Panc1 (cell line): ENCODE measurements around the gene CEACAM18. TPM values are rescaled to one million over a fixed set of nuclear protein-coding genes. Genes with fewer than 3 reads are reported as not detected.

ENCODE experiments used
- ATAC-seq: fragments of 200-7000 bp; cut with Tn5 transposase; 2 replicates; pipeline ENCODE4 v1.9.1; 2020; ENCODE audit warnings: mild to moderate bottlenecking, moderate library complexity
- BruUV-seq: library from RNA; stranded (reverse); fragments of 400-500 nt; replicated peaks from 2 replicates; lab custom pipeline; 2021; lab: Mats Ljungman, UMichigan
- CTCF ChIA-PET: fragments of 300-600 bp; sonication (Branson Sonifier 250); formaldehyde crosslinking; loops from one replicate; lab custom pipeline; 2022; ENCODE audit warnings: antibody characterized with exemption; lab: Charles Lee
- POLR2A ChIA-PET: fragments of 300-600 bp; sonication (Branson Sonifier 250); formaldehyde crosslinking; loops from one replicate; lab custom pipeline; 2022; ENCODE audit warnings: antibody characterized with exemption; lab: Charles Lee
- DNase-seq: peaks from one replicate; pipeline ENCODE4 v3.0.0-alpha.2; 2010; ENCODE audit warnings: low read depth, low spot score
- H3K27ac ChIP-seq: 2 replicates; pipeline ENCODE4 v1.5.1; 2011; ENCODE audit warnings: mild to moderate bottlenecking, low read length, inconsistent platforms
- H3K27me3 ChIP-seq: fragments of 200-500 bp; sonication (Bioruptor generic); 2 replicates; pipeline ENCODE4 v1.6.0; 2014; ENCODE audit warnings: low read length, inconsistent platforms; ENCODE audit not compliant: control insufficient read depth, insufficient read depth
- H3K36me3 ChIP-seq: fragments of 200-500 bp; sonication (Bioruptor generic); 2 replicates; pipeline ENCODE4 v1.5.1; 2014; ENCODE audit warnings: inconsistent platforms, mild to moderate bottlenecking, low read length, moderate library complexity; ENCODE audit not compliant: control insufficient read depth, insufficient read depth
- H3K4me1 ChIP-seq: 2 replicates; pipeline ENCODE4 v1.5.1; 2011; ENCODE audit warnings: inconsistent platforms, mild to moderate bottlenecking, low read length, moderate library complexity; ENCODE audit not compliant: control insufficient read depth, insufficient read depth
- H3K4me3 ChIP-seq, 2 experiments: 2 replicates each; pipeline ENCODE4 v1.5.1; 2011 to 2012; ENCODE audit warnings: low read depth in 2 of 2, low read length in 2 of 2, mild to moderate bottlenecking in 2 of 2, inconsistent platforms in 1 of 2, moderate library complexity in 1 of 2
- H3K9me3 ChIP-seq: fragments of 200-500 bp; sonication (Bioruptor generic); 2 replicates; pipeline ENCODE4 v1.5.1; 2014; ENCODE audit warnings: low read depth, mild to moderate bottlenecking, inconsistent platforms, low read length, moderate library complexity; ENCODE audit not compliant: control insufficient read depth, insufficient read depth
- POLR2AphosphoS5 ChIP-seq: IDR thresholded peaks from 2 replicates; pipeline ENCODE4 v1.6.1; 2012; ENCODE audit warnings: mild to moderate bottlenecking, low read depth, low read length, moderate library complexity
- REST ChIP-seq, 2 experiments: IDR thresholded peaks; 2 replicates each; pipeline ENCODE4 v1.6.1; 2011 to 2012; ENCODE audit warnings: low read depth in 2 of 2, control low read depth in 1 of 2, low read length in 1 of 2, mild to moderate bottlenecking in 1 of 2, moderate library complexity in 1 of 2; ENCODE audit not compliant: insufficient read depth in 1 of 2
- SIN3A ChIP-seq: IDR thresholded peaks from 2 replicates; pipeline ENCODE4 v1.6.1; 2012; ENCODE audit warnings: low read depth, mild to moderate bottlenecking, low read length, moderate library complexity, borderline replicate concordance; ENCODE audit not compliant: insufficient read depth
- TCF7L2 ChIP-seq: IDR thresholded peaks from 2 replicates; pipeline ENCODE4 v1.6.1; 2011; ENCODE audit warnings: mild to moderate bottlenecking, low read depth, low read length, inconsistent platforms
- in situ Hi-C: cut with HindIII; loops from 2 replicates; pipeline ENCODE4 v1.10.0; 2016; ENCODE audit warnings: low sequenced_read_pairs, low pct_unique_long_range_greater_than_20kb
- intact Hi-C: fragments of 100-400 bp; cut with micrococcal nuclease; formaldehyde crosslinking; loops from one replicate; pipeline ENCODE4 v1.10.0; 2022; ENCODE audit not compliant: unreplicated experiment
- total RNA-seq: library from RNA; stranded (reverse); gene quantifications from one replicate; pipeline ENCODE4 v1.2.1, GENCODE V29; 2021; ENCODE audit not compliant: unreplicated experiment
- TF ChIP-seq, protein P1 (sequence below): fragments of 450-650 bp; IDR thresholded peaks from 2 replicates; pipeline ENCODE4 v1.5.1; 2017; ENCODE audit warnings: mild to moderate bottlenecking

The CEACAM18 gene
- total RNA-seq, 1 experiment from 2014 or later, result not detected

- no peak overlapping the region for H3K4me3 ChIP-seq
- TF ChIP-seq REST (IDR thresholded peaks at IDR 0.05; ENCODE audit: insufficient read depth in 1 of 2, low read depth in 2 of 2, low read length in 1 of 2) (no peak), SIN3A (no peak), TCF7L2 (no peak), POLR2AphosphoS5 (no peak)
- TF ChIP-seq, protein P1, sequence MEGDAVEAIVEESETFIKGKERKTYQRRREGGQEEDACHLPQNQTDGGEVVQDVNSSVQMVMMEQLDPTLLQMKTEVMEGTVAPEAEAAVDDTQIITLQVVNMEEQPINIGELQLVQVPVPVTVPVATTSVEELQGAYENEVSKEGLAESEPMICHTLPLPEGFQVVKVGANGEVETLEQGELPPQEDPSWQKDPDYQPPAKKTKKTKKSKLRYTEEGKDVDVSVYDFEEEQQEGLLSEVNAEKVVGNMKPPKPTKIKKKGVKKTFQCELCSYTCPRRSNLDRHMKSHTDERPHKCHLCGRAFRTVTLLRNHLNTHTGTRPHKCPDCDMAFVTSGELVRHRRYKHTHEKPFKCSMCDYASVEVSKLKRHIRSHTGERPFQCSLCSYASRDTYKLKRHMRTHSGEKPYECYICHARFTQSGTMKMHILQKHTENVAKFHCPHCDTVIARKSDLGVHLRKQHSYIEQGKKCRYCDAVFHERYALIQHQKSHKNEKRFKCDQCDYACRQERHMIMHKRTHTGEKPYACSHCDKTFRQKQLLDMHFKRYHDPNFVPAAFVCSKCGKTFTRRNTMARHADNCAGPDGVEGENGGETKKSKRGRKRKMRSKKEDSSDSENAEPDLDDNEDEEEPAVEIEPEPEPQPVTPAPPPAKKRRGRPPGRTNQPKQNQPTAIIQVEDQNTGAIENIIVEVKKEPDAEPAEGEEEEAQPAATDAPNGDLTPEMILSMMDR, result no peak
- intact Hi-C loops (no loop called here), in situ Hi-C loops (no loop called here)
- ChIA-PET POLR2A (no interaction called here), CTCF (no interaction called here)
- no peak for DNase-seq
- peaks cover 5% of the 10 kb centered on the region; the same call in 1 of the 2 replicates for H3K27me3 ChIP-seq
- no TSS peak for BruUV-seq
- no peaks in the 10 kb centered on the region for H3K4me1 ChIP-seq
- no peaks in the 10 kb centered on the region for H3K36me3 ChIP-seq
- H3K27ac ChIP-seq, result no peak overlapping the region
- no peaks in the 10 kb centered on the region for H3K9me3 ChIP-seq
- no peak for ATAC-seq
Measured at GRCh38 chr19:51468545-51468920, 9.8 kb upstream of the CEACAM18 start.

DNA sequence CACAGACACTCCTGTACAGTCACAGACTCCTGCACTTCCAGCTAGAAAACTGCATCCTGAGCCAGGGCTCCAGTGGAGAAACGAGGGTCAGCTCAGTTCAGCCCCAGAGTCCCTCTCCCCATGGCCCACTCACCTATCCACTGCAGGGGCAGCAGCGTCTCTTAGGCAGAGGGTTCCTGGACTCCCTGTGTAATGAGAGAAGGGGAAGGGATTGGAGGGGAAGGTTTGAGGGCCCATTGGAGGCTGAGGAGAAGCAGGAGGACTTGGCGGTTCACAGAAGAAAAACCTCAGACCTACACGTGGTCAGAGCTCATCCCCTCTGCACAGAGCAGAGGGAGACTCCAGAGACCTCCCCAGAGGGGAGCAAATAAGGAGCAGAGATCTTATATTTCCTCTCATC, 9.2 kb upstream of the CEACAM18 start:
- DNase-seq (no peak), ATAC-seq (no peak)
- H3K4me3 ChIP-seq, result no peak overlapping the region
- ChIA-PET CTCF (no interaction called here), POLR2A (no interaction called here)
- TF ChIP-seq POLR2AphosphoS5 (no peak), TCF7L2 (no peak), REST (IDR thresholded peaks at IDR 0.05; ENCODE audit: insufficient read depth in 1 of 2, low read depth in 2 of 2, low read length in 1 of 2) (no peak), SIN3A (no peak)
- TF ChIP-seq, protein P1, result no peak
- intact Hi-C loops, result no loop called here
- H3K9me3 ChIP-seq, result no peaks in the 10 kb centered on the region
- in situ Hi-C loops, result no loop called here
- no peak overlapping the region for H3K27ac ChIP-seq
- H3K27me3 ChIP-seq, result peaks cover 5% of the 10 kb centered on the region; the same call in 1 of the 2 replicates
- no peaks in the 10 kb centered on the region for H3K4me1 ChIP-seq
- H3K36me3 ChIP-seq, result no peaks in the 10 kb centered on the region
- no TSS peak for BruUV-seq
